Astrocyte (in vitro differentiated cells and primary cell): ENCODE data around the gene FZR1. TPM values are rescaled to one million over a fixed set of nuclear protein-coding genes. Genes with fewer than 3 reads are reported as not detected.

ENCODE experiments used
- DNase-seq: peaks from one replicate; pipeline ENCODE4 v3.0.0-alpha.2; 2010; ENCODE audit warnings: low read depth
- FAIRE-seq: peaks from 2 replicates; lab custom pipeline; 2011; peaks lifted over from hg19 to GRCh38; lab: Jason Lieb, UNC
- H2AFZ ChIP-seq: 2 replicates; pipeline ENCODE4 v1.6.0; 2012; ENCODE audit warnings: low read depth, low read length, inconsistent platforms
- H3K27ac ChIP-seq: 2 replicates; pipeline ENCODE4 v1.5.1; 2011; ENCODE audit warnings: low read depth, low read length, inconsistent platforms
- H3K27me3 ChIP-seq: 2 replicates; pipeline ENCODE4 v1.6.0; 2011; ENCODE audit warnings: low read length, inconsistent platforms; ENCODE audit not compliant: insufficient read depth
- H3K36me3 ChIP-seq: 2 replicates; pipeline ENCODE4 v1.5.1; 2011; ENCODE audit warnings: low read length, inconsistent platforms; ENCODE audit not compliant: insufficient read depth
- H3K4me1 ChIP-seq: 2 replicates; pipeline ENCODE4 v1.5.1; 2011; ENCODE audit warnings: low read length, inconsistent platforms; ENCODE audit not compliant: insufficient read depth
- H3K4me2 ChIP-seq: 2 replicates; pipeline ENCODE4 v1.6.0; 2012; ENCODE audit warnings: low read length, inconsistent platforms
- H3K4me3 ChIP-seq: 2 replicates; pipeline ENCODE4 v1.5.1; 2011; ENCODE audit warnings: low read depth, mild to moderate bottlenecking, low read length, inconsistent platforms; ENCODE audit not compliant: insufficient read depth
- H3K79me2 ChIP-seq: 2 replicates; pipeline ENCODE4 v1.6.0; 2012; ENCODE audit warnings: mild to moderate bottlenecking, low read length, inconsistent platforms; ENCODE audit not compliant: insufficient read depth
- H3K9ac ChIP-seq: 2 replicates; pipeline ENCODE4 v1.6.0; 2012; ENCODE audit warnings: mild to moderate bottlenecking, low read length, inconsistent platforms
- H3K9me3 ChIP-seq: 2 replicates; pipeline ENCODE4 v1.5.1; 2012; ENCODE audit warnings: low read depth, mild to moderate bottlenecking, low read length, inconsistent platforms; ENCODE audit not compliant: insufficient read depth
- H4K20me1 ChIP-seq: 2 replicates; pipeline ENCODE4 v1.6.0; 2012; ENCODE audit warnings: low read length, inconsistent platforms; ENCODE audit not compliant: insufficient read depth
- H3K27ac Mint-ChIP-seq: one replicate; pipeline ENCODE4 v1.8.0; 2021; ENCODE audit warnings: mild to moderate bottlenecking, mixed read lengths; ENCODE audit not compliant: unreplicated experiment
- H3K27me3 Mint-ChIP-seq: one replicate; pipeline ENCODE4 v1.8.0; 2021; ENCODE audit warnings: low read depth, mixed read lengths; ENCODE audit not compliant: unreplicated experiment
- H3K36me3 Mint-ChIP-seq: one replicate; pipeline ENCODE4 v1.8.0; 2021; ENCODE audit warnings: low read depth, mixed read lengths; ENCODE audit not compliant: unreplicated experiment
- H3K4me1 Mint-ChIP-seq: one replicate; pipeline ENCODE4 v1.8.0; 2021; ENCODE audit warnings: low read depth, mixed read lengths; ENCODE audit not compliant: unreplicated experiment
- H3K4me3 Mint-ChIP-seq: one replicate; pipeline ENCODE4 v1.8.0; 2021; ENCODE audit warnings: mild to moderate bottlenecking, moderate library complexity, mixed read lengths; ENCODE audit not compliant: unreplicated experiment
- H3K9me3 Mint-ChIP-seq: one replicate; pipeline ENCODE4 v1.8.0; 2021; ENCODE audit warnings: mild to moderate bottlenecking, mixed read lengths; ENCODE audit not compliant: unreplicated experiment
- CTCF ChIP-seq: IDR thresholded peaks from 2 replicates; pipeline ENCODE4 v1.5.1; 2011; ENCODE audit warnings: low read depth, mild to moderate bottlenecking, inconsistent platforms, low read length, moderate library complexity; ENCODE audit not compliant: insufficient read depth
- EZH2 ChIP-seq: IDR thresholded peaks from 2 replicates; pipeline ENCODE4 v1.6.1; 2012; ENCODE audit warnings: mild to moderate bottlenecking, low read length, inconsistent platforms; ENCODE audit not compliant: insufficient read depth
- total RNA-seq: library from RNA; stranded (reverse); gene quantifications from 2 replicates; pipeline ENCODE4 v1.2.1, GENCODE V29; 2021

The FZR1 gene
- total RNA-seq, 1 donor from 2014 or later, result 51.8 TPM

DNA sequence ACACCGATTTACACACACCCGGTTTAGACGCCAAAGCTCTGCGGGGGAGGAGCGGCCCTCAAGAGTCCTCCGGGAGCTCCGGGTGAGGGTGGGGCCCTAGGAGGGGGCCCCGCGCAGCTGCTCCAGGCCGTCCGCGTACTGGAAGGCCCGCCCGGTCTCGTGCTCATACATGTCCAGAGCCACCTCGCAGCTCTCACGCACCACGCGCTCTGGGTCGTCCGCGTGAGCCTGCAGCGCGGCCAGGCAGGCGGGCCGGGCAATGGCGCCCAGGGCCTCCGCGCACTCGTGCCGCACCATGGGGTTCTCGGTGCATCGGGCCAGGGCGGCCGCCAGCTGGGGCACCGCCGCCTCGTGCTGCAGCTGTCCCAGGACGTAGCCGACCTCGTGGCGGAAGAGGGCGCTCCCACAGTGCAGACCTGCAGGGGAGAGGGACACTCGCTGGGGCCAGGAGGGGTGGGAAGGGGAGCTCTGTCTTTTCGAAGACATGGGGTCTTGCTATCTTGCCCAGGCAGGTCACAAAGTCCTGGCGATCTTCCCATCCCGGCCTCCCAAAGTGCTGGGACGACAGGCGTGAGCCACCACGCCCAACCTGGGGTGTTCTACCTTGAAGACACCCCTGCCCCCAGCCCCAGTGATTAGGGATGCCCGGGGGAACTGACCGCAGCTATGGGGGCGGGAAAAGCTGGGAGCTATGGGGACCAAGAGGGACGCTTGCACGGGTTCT is 14.6 kb upstream of the FZR1 start:
- Histone ChIP-seq H3K9me3 (no peaks in the 10 kb centered on the region), H3K79me2 (no peaks in the 10 kb centered on the region), H2AFZ (no peak overlapping the region), H3K9ac (no peak overlapping the region), H3K27me3 (no peaks in the 10 kb centered on the region), H3K4me1 (no peaks in the 10 kb centered on the region), H3K4me3 (no peak overlapping the region), H3K27ac (no peak overlapping the region), H3K36me3 (peaks cover 6% of the 10 kb centered on the region), H4K20me1 (peaks cover 4% of the 10 kb centered on the region), H3K4me2 (no peak overlapping the region)
- H3K4me3 Mint-ChIP-seq, result no peak overlapping the region
- no peaks in the 10 kb centered on the region for H3K4me1 Mint-ChIP-seq
- no peak for TF ChIP-seq EZH2
- peaks cover 22% of the 10 kb centered on the region for H3K36me3 Mint-ChIP-seq
- no peaks in the 10 kb centered on the region for H3K9me3 Mint-ChIP-seq
- H3K27me3 Mint-ChIP-seq, result no peaks in the 10 kb centered on the region
- no peak for DNase-seq
- H3K27ac Mint-ChIP-seq, result no peak overlapping the region
- no peak for FAIRE-seq

DNA sequence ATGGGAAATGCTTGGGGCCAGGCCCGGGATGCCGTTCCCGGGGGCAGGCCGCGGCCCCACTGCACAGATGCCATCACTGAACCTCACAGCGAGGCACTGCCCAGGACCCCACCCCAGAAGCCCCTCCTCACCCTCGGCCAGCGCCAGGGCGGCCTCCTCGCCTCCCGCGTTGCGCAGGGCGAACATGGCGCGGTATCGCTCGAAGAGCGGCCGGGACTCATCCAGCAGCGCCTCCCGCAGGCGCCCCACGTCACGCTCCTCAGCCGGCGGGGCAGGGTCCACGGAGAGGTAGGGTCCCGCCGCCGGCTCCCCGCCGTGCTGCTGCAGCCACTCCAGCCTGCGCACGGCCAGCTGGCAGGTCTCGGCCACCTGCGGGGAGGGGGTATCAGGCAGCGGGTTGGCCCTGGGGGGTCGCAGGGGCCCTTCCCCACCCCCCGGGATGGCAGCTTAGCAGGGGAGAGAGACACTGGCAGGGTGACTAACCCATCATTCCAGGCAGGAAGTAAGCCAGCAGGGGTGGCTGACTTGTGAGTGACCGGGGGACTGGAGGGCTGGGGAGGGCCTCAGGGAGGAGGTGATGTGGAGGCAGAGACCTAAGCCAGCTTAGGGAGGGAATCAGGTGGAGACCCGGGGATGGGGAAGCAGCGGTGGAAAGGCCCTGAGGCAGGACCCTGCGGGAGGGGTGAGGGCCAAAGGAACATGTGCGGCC is 13.8 kb upstream of the FZR1 start:
- FAIRE-seq (no peak), DNase-seq (no peak)
- Histone ChIP-seq H3K4me2 (no peak overlapping the region), H4K20me1 (peaks cover 4% of the 10 kb centered on the region), H3K36me3 (peaks cover 6% of the 10 kb centered on the region), H3K9me3 (no peaks in the 10 kb centered on the region), H3K27ac (no peak overlapping the region), H3K79me2 (peaks cover 7% of the 10 kb centered on the region), H3K27me3 (no peaks in the 10 kb centered on the region), H2AFZ (no peak overlapping the region), H3K4me1 (no peaks in the 10 kb centered on the region), H3K4me3 (no peak overlapping the region), H3K9ac (no peak overlapping the region)
- Mint-ChIP-seq H3K27me3 (no peaks in the 10 kb centered on the region), H3K27ac (peak overlapping the region; percentile 30), H3K36me3 (peaks cover 16% of the 10 kb centered on the region), H3K4me1 (no peaks in the 10 kb centered on the region), H3K4me3 (no peak overlapping the region), H3K9me3 (no peaks in the 10 kb centered on the region)
- TF ChIP-seq CTCF, result no peak
- TF ChIP-seq EZH2, result no peak

DNA sequence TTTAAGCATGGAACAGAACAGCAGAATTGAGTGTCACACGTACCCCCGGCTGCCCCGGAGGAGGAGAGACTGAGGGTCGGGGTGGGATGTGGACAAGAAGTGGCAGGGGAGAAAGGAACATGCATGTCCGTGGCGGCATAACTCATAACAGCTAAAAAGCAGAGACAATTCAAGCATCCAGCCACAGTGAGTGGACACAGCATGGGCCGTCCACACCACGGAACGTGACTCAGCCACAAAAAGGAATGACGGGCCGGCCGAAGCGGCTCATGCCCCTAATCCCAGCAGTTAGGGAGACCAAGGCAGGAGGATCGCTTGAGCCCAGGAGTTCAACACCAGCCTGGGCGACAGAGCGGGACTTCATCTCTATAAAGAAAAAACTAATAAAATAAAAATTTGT is 13.2 kb upstream of the FZR1 start:
- peaks cover 1% of the 10 kb centered on the region for H3K9me3 Mint-ChIP-seq
- peak overlapping the region; percentile 30 for H3K27ac Mint-ChIP-seq
- Histone ChIP-seq H3K9ac (no peak overlapping the region), H3K79me2 (peaks cover 13% of the 10 kb centered on the region), H3K36me3 (peaks cover 6% of the 10 kb centered on the region), H3K4me3 (no peak overlapping the region), H3K27ac (no peak overlapping the region), H3K4me2 (no peak overlapping the region), H3K9me3 (no peaks in the 10 kb centered on the region), H3K27me3 (no peaks in the 10 kb centered on the region), H3K4me1 (no peaks in the 10 kb centered on the region), H4K20me1 (peaks cover 5% of the 10 kb centered on the region), H2AFZ (no peak overlapping the region)
- no peaks in the 10 kb centered on the region for H3K27me3 Mint-ChIP-seq
- TF ChIP-seq CTCF (no peak), EZH2 (no peak)
- no peak overlapping the region for H3K4me3 Mint-ChIP-seq
- DNase-seq (no peak), FAIRE-seq (no peak)
- H3K4me1 Mint-ChIP-seq, result peaks cover 2% of the 10 kb centered on the region
- peaks cover 16% of the 10 kb centered on the region for H3K36me3 Mint-ChIP-seq
